Chondrocyte (in vitro differentiated cells): ENCODE data around the gene LSM12. TPM values are rescaled to one million over a fixed set of nuclear protein-coding genes. Genes with fewer than 3 reads are reported as not detected.
A peak's percentile ranks its signal among the peaks of the same experiment; 100 is the strongest.

Source experiments
- DNase-seq: peaks from one replicate; pipeline ENCODE4 v3.0.0; 2021; ENCODE audit warnings: mixed read lengths, low spot score
- H3K27ac Mint-ChIP-seq: one replicate; pipeline ENCODE4 v1.8.0; 2021; ENCODE audit warnings: mild to moderate bottlenecking, moderate library complexity, mixed read lengths; ENCODE audit not compliant: unreplicated experiment
- H3K27me3 Mint-ChIP-seq: 2 replicates; pipeline ENCODE4 v1.8.0; 2021; ENCODE audit warnings: low read depth, mixed read lengths
- H3K36me3 Mint-ChIP-seq: 2 replicates; pipeline ENCODE4 v1.8.0; 2021; ENCODE audit warnings: low read depth, mixed read lengths
- H3K4me1 Mint-ChIP-seq: 2 replicates; pipeline ENCODE4 v1.8.0; 2021; ENCODE audit warnings: low read depth, mild to moderate bottlenecking, mixed read lengths
- H3K4me3 Mint-ChIP-seq: one replicate; pipeline ENCODE4 v1.8.0; 2021; ENCODE audit warnings: mild to moderate bottlenecking, moderate library complexity, mixed read lengths; ENCODE audit not compliant: unreplicated experiment
- H3K9me3 Mint-ChIP-seq: 2 replicates; pipeline ENCODE4 v1.8.0; 2021; ENCODE audit warnings: low read depth, mixed read lengths
- CTCF ChIP-seq: fragments of 200-600 bp; sonication (generic); IDR thresholded peaks from 2 replicates; pipeline ENCODE4 v1.5.0; 2021; ENCODE audit warnings: antibody characterized with exemption, mild to moderate bottlenecking, moderate library complexity
- total RNA-seq: library from RNA; stranded (reverse); gene quantifications from 3 replicates; pipeline ENCODE4 v1.2.1, GENCODE V29; 2021

LSM12 gene
- total RNA-seq, 1 donor from 2014 or later, result 48.3 TPM

- TF ChIP-seq CTCF, result no peak
- H3K27me3 Mint-ChIP-seq, result no peaks in the 10 kb centered on the region
- H3K36me3 Mint-ChIP-seq, result peaks cover 9% of the 10 kb centered on the region
- no peak overlapping the region for H3K27ac Mint-ChIP-seq
- no peak overlapping the region for H3K4me3 Mint-ChIP-seq
- peaks cover 33% of the 10 kb centered on the region for H3K4me1 Mint-ChIP-seq
- no peaks in the 10 kb centered on the region for H3K9me3 Mint-ChIP-seq
- no peak for DNase-seq
Measured at GRCh38 chr17:44093231-44093900, 26.9 kb upstream of the LSM12 start.

- H3K27me3 Mint-ChIP-seq, result no peaks in the 10 kb centered on the region
- DNase-seq, result no peak
- H3K27ac Mint-ChIP-seq, result no peak overlapping the region
- H3K36me3 Mint-ChIP-seq, result peaks cover 9% of the 10 kb centered on the region
- no peaks in the 10 kb centered on the region for H3K9me3 Mint-ChIP-seq
- peaks cover 33% of the 10 kb centered on the region for H3K4me1 Mint-ChIP-seq
- no peak overlapping the region for H3K4me3 Mint-ChIP-seq
- TF ChIP-seq CTCF, result no peak
Measured at GRCh38 chr17:44092051-44092450, 25.6 kb upstream of the LSM12 start.

- H3K9me3 Mint-ChIP-seq, result no peaks in the 10 kb centered on the region
- H3K36me3 Mint-ChIP-seq, result peaks cover 10% of the 10 kb centered on the region
- H3K4me1 Mint-ChIP-seq, result peaks cover 32% of the 10 kb centered on the region
- H3K27ac Mint-ChIP-seq, result no peak overlapping the region
- no peak for DNase-seq
- H3K4me3 Mint-ChIP-seq, result no peak overlapping the region
- no peaks in the 10 kb centered on the region for H3K27me3 Mint-ChIP-seq
- no peak for TF ChIP-seq CTCF
Measured at GRCh38 chr17:44091200-44091997, 24.9 kb upstream of the LSM12 start.

GRCh38 chr17:44088254-44088653, 21.8 kb upstream of the LSM12 start:
- peaks cover 16% of the 10 kb centered on the region for H3K36me3 Mint-ChIP-seq
- no peak for TF ChIP-seq CTCF
- DNase-seq, result no peak
- H3K27ac Mint-ChIP-seq, result no peak overlapping the region
- H3K27me3 Mint-ChIP-seq, result no peaks in the 10 kb centered on the region
- peaks cover 15% of the 10 kb centered on the region for H3K4me1 Mint-ChIP-seq
- no peak overlapping the region for H3K4me3 Mint-ChIP-seq
- H3K9me3 Mint-ChIP-seq, result no peaks in the 10 kb centered on the region

- DNase-seq, result no peak
- no peak for TF ChIP-seq CTCF
- Mint-ChIP-seq H3K9me3 (no peaks in the 10 kb centered on the region), H3K4me1 (peaks cover 15% of the 10 kb centered on the region), H3K36me3 (peaks cover 17% of the 10 kb centered on the region), H3K27ac (peak overlapping the region; percentile 87), H3K27me3 (no peaks in the 10 kb centered on the region), H3K4me3 (no peak overlapping the region)
Measured at GRCh38 chr17:44087319-44087718, 20.8 kb upstream of the LSM12 start.
